ENCODE data around the gene TMEM9.

TMEM9 gene

DNA sequence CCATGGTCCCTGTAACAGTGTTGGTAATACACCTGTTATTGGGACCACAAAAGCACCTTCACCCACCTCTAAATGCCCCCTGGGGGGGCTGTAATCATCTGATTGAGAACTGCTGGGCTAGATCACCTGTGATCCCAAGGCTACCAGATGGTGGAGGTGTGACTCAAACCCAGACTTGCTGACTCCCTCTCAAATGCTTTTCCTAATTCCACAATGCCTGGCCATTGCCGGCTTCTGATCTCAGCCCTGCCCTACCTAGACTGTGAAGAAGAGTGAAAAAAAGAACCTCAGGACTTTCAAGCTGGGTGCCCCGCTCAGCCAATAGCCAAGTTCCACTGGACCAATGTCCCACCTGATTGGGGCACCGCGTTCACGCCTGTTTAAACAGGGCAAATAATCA, 9.6 kb downstream of the TMEM9 start:
- no peak for DNase-seq

DNA sequence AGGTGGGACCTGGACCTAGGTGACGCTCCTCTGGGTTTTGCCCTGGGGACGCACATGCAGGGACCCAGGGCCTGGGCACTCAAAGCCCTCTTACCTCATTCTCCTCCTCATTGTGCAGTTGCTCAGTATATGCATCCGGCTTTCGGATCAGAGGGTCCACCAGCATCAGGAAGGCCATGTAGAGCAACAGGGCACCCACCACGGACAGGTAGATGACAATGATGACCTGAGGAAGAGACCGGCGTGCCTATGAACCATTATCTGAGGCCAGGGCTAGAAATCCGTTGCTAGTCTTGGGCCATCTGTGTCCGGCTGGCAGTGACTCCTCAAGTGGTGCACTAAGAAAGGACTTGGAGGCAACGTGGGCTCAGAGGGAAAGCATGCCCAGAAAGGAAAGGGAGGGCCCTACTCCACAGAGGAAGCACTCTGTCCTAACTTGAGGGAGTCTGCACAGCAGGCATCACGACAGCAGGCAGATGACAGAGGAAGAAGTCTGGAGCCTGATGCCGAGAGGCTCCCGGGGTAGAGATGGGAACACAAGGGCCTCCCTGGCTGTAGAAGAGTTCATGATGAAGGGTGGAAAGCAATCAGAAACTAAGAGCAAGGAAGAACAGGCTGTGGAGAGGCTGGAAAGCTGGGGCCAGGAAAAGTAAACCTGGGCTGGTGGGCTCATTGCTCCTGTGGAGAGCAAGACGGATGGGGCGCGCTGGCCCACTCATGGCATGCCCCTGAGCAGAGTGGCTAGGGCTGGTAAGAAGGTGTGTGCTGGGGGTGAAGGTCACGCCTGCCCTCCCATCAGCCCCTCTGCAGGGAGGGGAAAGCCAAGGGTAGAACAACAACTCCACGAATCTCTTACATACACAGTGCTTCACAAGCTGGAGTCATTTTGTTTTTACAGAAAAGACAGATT, 10.3 kb downstream of the TMEM9 start:
- no peak for DNase-seq

DNA sequence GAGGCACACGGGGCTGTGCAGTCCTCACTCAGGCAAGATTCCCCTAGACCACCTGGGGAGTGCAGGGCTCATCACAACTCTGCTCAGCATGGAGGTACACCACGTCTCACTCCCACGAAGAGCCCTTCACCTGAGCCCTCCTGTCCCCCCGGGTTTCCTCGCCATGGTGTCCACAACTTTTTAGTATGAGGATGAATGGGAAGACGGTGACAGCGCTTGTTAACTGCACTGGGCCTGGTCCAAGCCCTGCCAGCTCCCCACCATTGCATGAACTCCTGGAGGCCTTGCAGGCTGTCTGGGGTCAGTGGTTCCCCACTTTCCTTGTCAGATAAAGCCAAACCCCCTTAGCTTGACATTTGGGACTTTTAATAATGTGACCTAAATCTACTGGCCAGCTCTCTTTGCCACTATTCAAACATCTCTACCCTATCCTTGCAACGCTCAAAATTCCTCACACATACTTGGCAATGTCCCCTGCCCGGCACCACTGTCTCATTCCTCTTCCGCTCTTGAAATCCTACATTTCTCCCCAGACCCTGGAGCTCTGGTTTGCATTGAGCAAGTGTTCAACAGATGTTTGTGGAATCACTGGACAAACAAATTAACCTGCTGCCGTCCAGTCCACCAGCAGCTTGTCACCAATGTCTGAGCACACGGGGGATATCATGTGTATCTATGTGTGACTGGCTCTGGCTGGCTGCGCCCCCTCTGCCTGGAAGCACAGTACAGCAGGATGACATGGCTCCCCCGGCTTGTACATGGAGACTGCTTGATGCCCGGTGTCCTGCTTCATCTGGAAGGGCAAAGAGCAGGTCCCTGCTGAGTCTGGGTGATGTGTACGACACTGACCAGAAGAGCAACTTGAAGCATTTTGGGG, 11.2 kb downstream of the TMEM9 start:
- DNase-seq: no peak

DNA sequence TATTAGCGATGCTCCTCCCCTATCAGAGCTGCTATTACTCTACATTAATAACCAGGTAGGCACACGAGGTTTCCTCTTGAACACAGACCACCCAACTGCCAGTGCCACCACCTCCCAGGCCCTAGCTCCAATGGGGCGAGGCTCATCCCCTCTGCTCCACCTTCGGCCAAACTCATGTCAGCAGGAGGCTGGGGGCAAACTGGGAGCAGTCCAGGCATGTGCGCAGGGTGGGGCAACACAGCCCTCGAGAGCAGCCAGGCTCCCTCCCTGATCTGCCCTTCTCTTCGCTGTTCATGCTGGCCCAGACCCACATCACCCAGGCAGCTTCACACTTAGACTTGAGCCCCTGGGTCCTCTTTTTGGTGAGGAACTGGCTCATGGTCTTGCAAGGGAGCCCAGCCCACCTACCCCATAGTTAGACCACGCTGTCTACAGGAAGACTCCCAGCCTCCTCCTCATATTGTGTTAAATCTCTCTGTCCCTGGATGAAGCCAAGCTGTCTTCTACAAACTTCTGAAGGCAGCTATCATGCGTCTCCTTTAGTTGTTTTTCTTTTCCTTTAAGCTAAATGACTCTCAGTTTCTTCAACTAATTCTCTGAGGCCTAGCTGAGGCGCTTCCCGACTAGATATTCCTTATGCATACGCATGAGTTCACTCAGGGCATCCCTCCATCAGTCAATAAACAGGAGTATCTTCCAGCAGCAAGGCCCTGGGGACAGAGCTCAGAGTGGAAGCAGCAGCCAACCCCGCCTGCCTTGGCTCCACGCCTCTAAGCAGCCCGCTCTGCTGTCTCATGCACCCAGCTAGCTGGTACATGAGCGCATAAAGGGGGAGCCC, 12.0 kb downstream of the TMEM9 start:
- DNase-seq: no peak

DNA sequence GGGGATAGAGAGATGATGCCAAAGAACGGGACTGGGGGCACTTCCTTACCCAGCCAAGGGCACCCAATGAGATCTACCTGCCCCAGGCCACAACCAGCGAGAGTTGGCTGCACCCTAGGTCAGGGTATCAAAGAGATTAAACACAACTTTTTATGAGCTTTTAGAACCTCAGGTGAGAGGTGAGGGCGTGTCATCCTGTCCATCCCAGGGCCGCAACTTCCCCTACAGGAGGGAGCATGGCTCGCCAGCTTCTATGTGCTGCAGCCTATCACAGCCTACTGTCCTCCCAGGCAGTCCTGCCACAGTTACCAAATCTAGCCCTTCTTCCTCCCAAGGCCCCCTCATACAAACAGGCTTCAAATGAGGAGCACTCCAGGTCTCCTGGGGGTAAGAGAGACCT, 12.9 kb downstream of the TMEM9 start:
- no peak for DNase-seq

DNA sequence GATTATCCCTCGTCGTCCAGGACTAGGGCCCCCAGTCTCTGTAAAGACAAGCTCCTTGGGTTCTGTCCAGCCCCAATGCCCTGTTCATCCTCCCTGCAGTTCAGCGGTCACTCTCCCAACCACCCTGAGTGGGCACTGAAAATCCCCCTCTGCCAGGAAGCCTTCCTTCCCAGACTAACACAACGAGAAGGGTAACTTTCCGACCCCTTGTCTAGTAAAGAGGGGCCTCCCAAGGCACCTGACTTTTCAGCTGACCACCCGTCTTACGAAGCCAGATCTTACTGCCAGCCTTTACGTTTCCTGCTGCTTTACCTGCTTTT, 13.4 kb downstream of the TMEM9 start:
- DNase-seq: no peak

DNA sequence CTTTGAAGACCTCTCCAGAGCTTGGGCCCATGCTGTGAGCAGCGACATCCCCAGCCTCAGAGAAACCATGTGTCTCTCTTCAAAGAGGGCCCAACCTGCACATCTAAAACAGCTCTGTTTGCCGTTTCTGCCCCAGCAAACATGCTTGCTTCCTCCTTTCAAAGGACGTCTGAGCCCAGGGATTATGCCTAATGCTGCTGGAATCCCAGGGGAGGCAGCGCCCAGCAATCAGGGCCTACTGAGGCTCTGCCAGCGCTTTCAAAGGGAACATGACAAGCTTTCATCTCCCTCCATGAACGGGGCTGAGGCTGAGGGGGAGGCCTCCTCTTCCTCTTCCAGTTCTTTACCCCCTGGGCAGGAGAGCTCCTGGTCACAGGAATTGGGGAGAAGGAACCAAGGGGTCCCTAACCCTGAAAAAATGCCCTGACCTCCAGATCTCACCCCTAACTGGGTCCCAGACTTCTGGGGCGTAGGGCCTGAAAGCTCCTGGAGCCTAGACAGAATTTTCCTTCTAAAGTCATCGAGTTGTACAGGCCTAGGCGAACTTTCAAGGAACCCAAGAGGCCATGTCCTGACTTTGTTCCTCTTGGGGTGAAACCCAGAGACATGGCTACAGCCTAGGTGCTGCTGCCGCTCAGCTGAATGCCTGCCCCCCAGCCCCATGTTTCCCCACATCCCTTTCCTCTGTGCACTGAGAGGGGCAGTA, 13.9 kb downstream of the TMEM9 start:
- no peak for DNase-seq

DNA sequence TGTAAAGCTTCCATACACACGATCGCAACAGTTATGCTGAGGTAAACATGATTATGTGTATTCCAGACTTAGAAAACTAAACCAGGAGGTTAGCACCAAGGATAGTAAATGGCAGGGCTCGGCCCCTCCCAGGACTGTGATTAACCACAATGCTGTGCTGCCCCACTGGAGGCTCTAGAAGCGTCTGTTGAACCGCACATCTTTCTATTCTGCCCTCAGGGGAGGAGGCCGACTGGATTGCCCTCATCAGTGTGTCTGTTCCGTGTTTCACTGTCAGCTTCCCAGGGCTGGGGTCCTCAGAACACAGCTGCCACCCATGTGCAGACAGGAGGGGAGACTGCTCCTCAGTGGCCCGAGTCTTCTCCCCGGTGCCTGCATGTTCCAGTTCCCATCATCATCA, 14.5 kb downstream of the TMEM9 start:
- DNase-seq: no peak

DNA sequence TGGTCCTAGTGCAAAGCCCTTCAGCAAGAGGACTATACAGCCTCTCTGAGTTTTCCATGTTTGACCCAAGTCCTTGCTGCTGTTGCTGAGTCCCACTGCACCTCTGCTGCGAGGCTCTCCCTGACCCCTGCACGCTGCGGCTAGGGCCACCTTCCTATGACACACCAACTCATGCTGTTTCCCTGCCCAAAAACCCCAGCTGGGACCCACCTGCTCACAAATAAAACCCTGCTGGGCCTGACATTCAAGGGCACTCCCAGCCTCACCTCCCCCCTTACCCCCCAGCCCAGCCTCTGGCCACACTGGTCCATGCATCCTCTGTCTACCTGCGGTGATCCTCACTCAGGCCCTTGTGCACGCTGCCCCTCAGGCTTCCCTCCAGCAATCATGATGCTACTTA, 15.0 kb downstream of the TMEM9 start:
- DNase-seq: no peak

DNA sequence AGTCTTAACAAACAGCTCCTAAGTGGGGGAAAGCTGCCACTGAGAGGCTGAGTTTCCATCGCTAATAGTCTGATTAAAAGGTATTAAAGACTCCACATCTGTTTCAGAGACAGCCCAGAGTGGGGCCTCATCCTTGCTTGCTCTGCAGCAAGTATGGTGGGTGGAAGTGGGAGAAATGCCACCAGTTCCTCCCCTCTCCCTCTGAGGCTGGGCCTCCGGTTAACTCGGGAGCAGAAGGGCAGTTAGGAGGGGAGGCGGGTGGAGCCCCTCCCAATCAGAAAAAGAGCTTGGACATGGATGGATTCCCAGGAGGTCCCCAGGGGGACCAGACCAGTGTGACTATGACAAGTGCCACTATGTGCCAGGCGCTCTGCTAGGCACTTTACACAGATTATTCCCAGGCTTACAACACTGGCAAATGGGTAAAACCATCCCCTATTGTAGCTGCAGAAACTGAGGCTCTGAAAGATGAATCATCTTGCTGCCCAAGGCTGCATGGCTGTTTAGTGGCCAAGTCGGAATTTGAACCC, 15.9 kb downstream of the TMEM9 start:
- DNase-seq: no peak

DNA sequence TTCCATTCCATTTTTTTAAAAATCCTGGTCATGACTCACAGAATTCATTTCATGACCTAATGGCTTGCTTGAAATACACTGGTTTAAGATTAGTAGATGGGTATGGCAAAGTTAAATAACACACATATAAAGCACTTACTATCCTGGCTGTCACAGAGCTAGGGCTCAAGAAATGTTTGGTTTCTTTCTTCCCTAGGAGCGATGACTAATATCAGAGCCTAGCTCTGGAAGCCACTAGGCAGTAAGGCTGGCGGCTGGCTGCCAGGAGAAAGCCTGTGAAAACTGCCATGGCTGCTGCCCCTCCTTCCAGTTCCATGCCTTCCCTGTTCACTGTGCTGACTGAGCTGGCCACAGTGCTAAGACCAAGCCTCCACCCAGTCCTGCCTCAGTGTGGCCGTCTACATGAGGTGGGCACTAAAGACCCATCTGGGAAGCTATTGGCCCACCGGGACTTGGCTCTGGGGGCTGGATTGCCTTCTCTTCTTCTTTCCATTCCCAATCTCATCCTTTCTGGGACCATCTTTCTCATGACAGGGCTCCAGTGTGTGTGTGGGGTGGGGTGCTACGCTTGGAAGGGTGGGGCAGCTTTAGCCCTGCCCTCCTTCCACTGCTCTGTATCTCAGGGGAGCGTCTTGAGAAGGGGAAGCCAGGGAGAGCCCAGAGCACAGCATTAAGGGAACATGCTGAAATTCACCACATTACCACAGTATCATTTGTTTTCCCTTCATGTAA, 16.5 kb downstream of the TMEM9 start:
- no peak for DNase-seq

DNA sequence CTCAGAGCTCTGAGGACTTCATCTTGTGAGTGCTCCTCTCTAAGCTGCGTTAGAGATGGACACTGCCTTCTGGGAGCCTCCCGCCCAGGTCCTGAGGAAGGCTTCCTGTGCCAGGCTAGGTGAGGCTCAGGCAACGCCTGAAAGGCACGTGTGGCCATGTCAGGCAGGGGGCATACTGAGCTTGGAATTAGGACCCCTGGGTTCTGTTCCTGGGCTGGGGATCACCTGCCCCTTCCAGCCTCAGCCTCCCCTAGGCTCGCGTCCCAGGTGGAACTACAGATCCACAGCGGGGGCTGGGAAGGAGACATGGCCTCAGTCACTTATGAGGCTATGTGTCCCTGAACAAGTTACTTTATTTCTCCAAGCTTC, 17.3 kb downstream of the TMEM9 start:
- DNase-seq: no peak

DNA sequence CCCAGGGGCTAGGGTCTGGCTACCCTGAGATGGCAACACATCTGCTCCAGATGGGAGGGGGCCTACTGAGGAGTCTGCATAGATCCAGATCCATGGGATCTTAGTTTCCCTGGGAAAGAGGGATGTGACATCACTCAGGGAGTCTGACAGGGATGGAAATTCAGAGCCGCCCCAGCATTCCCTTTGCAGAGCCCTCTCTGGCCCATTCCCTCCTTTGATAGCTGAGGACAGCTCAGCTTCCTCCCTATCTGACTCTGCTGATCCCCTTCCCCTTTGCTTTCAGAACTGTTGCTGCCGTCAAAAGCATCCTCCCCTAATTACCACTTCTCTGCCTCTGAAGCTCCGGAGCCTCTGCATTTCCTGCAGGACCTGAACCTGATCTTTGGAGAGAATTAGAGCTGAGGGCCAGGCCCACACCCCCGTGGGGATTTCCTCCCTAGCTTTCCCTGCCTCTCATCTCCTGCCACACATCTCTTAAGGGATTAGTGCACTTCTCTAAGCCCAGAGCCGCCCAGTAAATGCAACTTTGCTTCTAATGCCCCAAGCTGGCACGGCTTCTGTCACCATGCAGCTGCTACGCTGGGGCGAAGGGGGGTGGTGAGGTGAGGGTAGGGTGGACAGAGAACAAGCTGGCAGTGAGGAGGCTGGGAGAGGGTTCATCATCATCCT, 17.8 kb downstream of the TMEM9 start:
- no peak for DNase-seq

DNA sequence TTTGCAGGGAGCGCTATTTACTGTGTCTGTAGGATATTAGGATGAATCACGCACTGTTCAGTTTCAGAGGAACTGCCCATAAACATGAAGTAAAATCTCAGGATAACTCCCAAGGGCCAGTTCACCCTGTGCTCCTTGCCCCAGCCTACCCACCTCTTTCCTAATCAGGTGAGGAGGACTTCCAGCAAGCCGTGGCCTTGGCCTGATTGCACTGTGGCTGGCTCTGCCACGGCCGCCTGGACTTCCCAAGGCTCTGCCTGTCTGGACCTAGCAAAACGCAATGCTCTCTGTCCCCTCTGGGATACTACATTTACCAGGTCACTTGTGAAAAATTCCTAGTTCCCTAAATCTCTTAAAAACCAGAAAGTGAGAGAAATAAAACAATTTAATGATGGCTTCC, 19.9 kb downstream of the TMEM9 start:
- DNase-seq: no peak

DNA sequence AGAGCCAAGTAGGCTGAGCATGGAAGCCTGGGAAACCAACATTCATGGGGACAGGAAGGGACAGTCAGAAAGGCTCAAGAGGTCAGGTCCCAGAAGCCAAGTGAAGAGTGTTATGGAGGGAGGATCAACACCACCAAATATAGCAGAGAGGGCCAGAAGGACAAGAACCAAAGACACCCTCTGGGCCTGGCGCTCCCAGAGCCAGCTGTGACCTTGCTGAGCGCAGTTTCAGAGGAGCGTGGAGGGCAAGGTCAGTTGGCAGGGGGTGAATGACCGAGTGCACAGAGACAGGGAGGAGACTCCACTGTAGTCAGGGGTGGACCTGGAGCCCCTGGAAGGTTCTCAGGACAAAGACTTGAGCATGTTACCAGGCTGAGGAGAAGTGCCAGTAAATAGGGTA, 22.9 kb downstream of the TMEM9 start:
- no peak for DNase-seq

DNA sequence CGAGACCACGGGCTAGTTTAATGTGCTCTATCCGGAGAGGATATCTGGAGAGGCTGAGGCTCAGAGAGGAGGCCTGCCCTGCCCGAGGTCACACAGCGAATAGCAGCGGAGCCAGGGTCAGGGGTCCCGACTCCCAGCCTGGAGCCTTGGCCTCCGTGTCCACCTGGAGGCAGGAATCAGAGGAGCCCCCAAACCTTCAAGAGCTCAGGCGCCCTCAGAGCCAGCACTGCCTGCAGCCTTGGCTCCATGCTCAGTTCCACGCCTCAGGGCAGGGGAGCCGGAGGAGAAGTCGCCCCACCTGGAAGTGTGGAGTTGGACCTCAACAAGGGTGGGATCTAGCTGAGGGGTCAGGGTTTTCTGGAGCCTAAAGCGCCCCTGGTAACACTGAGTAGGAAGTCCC, 25.3 kb downstream of the TMEM9 start:
- DNase-seq: no peak

DNA sequence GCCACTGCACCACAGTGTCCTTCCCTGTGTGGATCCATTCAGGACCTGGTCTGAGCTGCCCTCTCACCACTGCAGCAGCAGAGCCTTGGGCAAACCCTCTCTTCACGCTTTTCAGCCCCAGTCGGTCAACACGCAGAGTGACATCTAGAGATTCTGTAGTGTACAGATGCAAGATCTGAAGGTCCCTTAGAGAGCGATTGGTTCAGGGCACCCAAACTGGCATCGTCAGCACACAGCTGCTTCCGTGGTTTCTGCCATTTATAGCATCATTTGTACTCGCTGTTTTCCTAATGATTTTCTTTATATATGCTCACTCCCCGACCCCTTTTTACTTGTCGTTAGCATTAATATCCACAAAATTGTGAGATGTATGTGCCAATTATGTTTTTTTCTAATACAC, 25.8 kb downstream of the TMEM9 start:
- DNase-seq: no peak

DNA sequence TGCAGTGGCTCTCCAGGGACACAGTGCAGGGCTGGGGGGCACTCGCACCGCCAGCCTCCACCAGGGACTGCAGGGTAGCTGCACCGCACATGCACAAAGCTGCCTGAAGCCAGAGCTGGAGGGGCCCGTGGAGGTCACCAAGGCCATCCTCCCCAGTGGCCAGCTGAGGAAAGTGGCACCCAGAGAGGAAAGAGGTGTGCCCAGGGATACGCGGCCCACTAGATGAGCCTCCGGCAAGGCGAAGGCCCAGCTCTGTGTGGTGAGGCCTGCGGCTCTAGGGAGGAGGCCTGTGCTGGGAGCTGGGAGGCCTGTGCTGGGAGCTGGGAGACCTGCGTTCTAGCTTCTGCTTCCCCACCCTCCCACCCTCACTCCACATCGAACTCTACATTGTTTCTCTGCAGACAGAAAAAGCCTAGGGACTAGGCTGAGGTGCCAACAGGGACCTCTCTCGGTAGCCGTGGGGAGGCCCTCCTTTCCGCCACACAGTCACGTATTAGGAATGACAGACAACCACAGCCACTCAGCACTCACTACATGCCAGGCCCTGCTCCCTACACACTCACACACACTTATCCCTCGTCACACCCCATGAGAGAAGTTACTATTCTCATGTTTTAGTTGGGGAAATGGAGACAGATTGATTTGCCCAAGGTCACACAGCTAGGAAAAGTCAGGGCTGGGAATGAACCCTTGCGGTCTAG, 26.4 kb downstream of the TMEM9 start:
- DNase-seq: no peak

DNA sequence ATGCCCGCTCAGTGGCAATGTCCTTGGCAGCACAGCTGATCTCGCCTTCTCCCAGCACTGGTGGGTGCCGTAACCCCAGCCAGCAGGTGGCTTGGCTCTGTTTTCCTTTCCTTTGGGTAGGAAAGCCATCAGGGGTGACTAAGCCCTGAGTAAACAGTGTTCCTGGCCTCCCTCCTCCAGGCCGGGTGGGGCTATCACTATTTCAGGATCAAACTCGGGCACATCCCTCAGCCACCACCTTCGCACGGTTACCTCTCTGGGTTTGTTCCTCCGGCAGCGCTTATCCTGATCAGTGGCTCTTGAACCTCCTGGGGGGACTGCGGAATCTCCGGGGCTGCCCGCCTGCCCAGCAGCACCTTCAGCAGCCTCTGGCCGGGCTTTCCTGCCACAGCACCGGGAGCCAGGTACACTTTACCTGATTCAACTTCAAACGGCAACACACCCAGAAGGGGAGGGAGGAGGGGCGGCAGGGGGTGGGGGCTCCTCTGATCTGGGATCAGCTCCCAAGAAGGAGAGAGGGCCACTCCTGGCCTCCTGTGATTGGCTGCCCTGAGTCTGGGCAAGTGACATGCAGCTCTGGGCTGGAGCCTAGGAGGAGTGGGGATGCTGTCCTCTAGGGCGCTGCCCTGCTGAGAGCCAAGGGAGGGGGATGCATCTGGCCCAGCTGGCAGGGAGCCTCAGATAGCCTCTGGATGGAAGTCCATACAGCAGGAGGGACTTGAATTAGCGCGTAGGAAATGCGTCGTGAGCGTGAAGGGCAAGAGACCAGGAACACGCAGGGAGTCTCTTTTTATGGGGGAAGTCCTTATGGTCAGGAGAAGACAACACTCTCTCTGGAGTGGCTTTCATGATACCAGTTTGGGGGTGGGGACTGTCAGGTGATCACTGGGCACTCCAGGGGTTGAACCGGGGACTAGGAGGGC, 27.2 kb downstream of the TMEM9 start, which contains the start of gene ASCL5:
TSS of gene ASCL5 (minus strand) at position 353 of the 923 bp plus-strand sequence. CDS start 11,812 bp downstream, outside the sequence.
- DNase-seq: no peak

Measured in activated CD4-positive, alpha-beta T cell treated with anti-CD3 and anti-CD28 coated beads, Interleukin-2, amount 50 U/mL, for 48 hours (primary cell).